Measurements from ENCODE around the gene PRDM15. TPM values are rescaled to one million over a fixed set of nuclear protein-coding genes. Genes with fewer than 3 reads are reported as not detected.

The PRDM15 gene
- total RNA-seq, 2 experiments from 2014 or later = 10.4 to 12.0 TPM

GRCh38 chr21:41859297-41859980, 19.7 kb downstream of the PRDM15 start:
- ATAC-seq (ENCODE audit: poor library complexity) = no peak
- Mint-ChIP-seq H3K4me1 (ENCODE audit: low read depth) (peaks cover 8% of the 10 kb centered on the region), H3K27me3 (no peaks in the 10 kb centered on the region), H3K9me3 (no peaks in the 10 kb centered on the region), H3K4me3 (no peak overlapping the region), H3K36me3 (ENCODE audit: low read depth) (peaks cover 31% of the 10 kb centered on the region), H3K27ac (no peak overlapping the region)
- Histone ChIP-seq H3K9me3 (ENCODE audit: control insufficient read depth in 1 of 2, insufficient read depth in 1 of 2, low read length in 2 of 2) (no peaks in the 10 kb centered on the region), H3K4me3 (ENCODE audit: low read length) (no peak overlapping the region), H3K36me3 (ENCODE audit: insufficient read depth, low read length) (peaks cover 44% of the 10 kb centered on the region), H3K4me1 (ENCODE audit: insufficient read depth, low read length) (no peaks in the 10 kb centered on the region), H3K27ac (ENCODE audit: low read depth in 1 of 2, low read length in 2 of 2) (no peak overlapping the region), H3K27me3 (ENCODE audit: control insufficient read depth in 1 of 2, insufficient read depth in 2 of 2, low read length in 2 of 2) (no peaks in the 10 kb centered on the region)
- intact Hi-C loops (cut with DNase I, micrococcal nuclease) = no loop called here
- POLR2A ChIA-PET = no interaction called here
- CTCF ChIA-PET = no interaction called here
- DNase-seq = no peak
- TF ChIP-seq CTCF (IDR thresholded peaks at IDR 0.05) = no peak

GRCh38 chr21:41858466-41859296, 20.5 kb downstream of the PRDM15 start:
- no peak for TF ChIP-seq CTCF (IDR thresholded peaks at IDR 0.05)
- Histone ChIP-seq H3K4me3 (ENCODE audit: low read length) (no peak overlapping the region), H3K9me3 (ENCODE audit: control insufficient read depth in 1 of 2, insufficient read depth in 1 of 2, low read length in 2 of 2) (no peaks in the 10 kb centered on the region), H3K27ac (ENCODE audit: low read depth in 1 of 2, low read length in 2 of 2) (no peak overlapping the region), H3K36me3 (ENCODE audit: insufficient read depth, low read length) (peaks cover 51% of the 10 kb centered on the region), H3K27me3 (ENCODE audit: control insufficient read depth in 1 of 2, insufficient read depth in 2 of 2, low read length in 2 of 2) (no peaks in the 10 kb centered on the region), H3K4me1 (ENCODE audit: insufficient read depth, low read length) (no peaks in the 10 kb centered on the region)
- DNase-seq = no peak
- no peak for ATAC-seq (ENCODE audit: poor library complexity)
- Mint-ChIP-seq H3K27ac (no peak overlapping the region), H3K4me1 (ENCODE audit: low read depth) (peaks cover 6% of the 10 kb centered on the region), H3K4me3 (no peak overlapping the region), H3K36me3 (ENCODE audit: low read depth) (peaks cover 38% of the 10 kb centered on the region), H3K27me3 (no peaks in the 10 kb centered on the region), H3K9me3 (no peaks in the 10 kb centered on the region)
- intact Hi-C loops (cut with DNase I, micrococcal nuclease) = no loop called here
- POLR2A ChIA-PET = no interaction called here
- CTCF ChIA-PET = no interaction called here

GRCh38 chr21:41857771-41858300, 21.3 kb downstream of the PRDM15 start:
- Histone ChIP-seq H3K27ac (ENCODE audit: low read depth in 1 of 2, low read length in 2 of 2) (no peak overlapping the region), H3K4me3 (ENCODE audit: low read length) (no peak overlapping the region), H3K4me1 (ENCODE audit: insufficient read depth, low read length) (no peaks in the 10 kb centered on the region), H3K27me3 (ENCODE audit: control insufficient read depth in 1 of 2, insufficient read depth in 2 of 2, low read length in 2 of 2) (no peaks in the 10 kb centered on the region), H3K36me3 (ENCODE audit: insufficient read depth, low read length) (peaks cover 56% of the 10 kb centered on the region), H3K9me3 (ENCODE audit: control insufficient read depth in 1 of 2, insufficient read depth in 1 of 2, low read length in 2 of 2) (no peaks in the 10 kb centered on the region)
- Mint-ChIP-seq H3K9me3 (no peaks in the 10 kb centered on the region), H3K4me3 (no peak overlapping the region), H3K27me3 (no peaks in the 10 kb centered on the region), H3K27ac (no peak overlapping the region), H3K36me3 (ENCODE audit: low read depth) (peaks cover 47% of the 10 kb centered on the region), H3K4me1 (ENCODE audit: low read depth) (no peaks in the 10 kb centered on the region)
- ChIA-PET CTCF (no interaction called here), POLR2A (no interaction called here)
- ATAC-seq (ENCODE audit: poor library complexity) (no peak), DNase-seq (no peak)
- intact Hi-C loops (cut with DNase I, micrococcal nuclease) = no loop called here
- TF ChIP-seq CTCF (IDR thresholded peaks at IDR 0.05) = no peak
